Right lobe of liver (tissue), 4 donors: Measurements from ENCODE around the gene ZNF267.

ENCODE experiments used
- POLR2A ChIP-seq: fragments of 450-650 bp; IDR thresholded peaks from one replicate; pipeline ENCODE4 v1.6.1; 2017; ENCODE audit warnings: antibody characterized with exemption, mild to moderate bottlenecking
- TF ChIP-seq, protein P1 (sequence below), 4 donors: fragments of 200-600 bp in 3 of 4; fragments of 450-650 bp in 1 of 4; IDR thresholded peaks; one replicate each; pipeline versions ENCODE4 v1.5.1 to v1.8.0; 2016 to 2022; ENCODE audit warnings: antibody characterized with exemption in 4 of 4, mild to moderate bottlenecking in 2 of 4
- donor health status: DM: no; HTN: no; CAD: no.
- donor health status: DM: no; HTN: no; CAD: no.
- donor health status: DM: no; HTN: yes; CAD: no.

DNA sequence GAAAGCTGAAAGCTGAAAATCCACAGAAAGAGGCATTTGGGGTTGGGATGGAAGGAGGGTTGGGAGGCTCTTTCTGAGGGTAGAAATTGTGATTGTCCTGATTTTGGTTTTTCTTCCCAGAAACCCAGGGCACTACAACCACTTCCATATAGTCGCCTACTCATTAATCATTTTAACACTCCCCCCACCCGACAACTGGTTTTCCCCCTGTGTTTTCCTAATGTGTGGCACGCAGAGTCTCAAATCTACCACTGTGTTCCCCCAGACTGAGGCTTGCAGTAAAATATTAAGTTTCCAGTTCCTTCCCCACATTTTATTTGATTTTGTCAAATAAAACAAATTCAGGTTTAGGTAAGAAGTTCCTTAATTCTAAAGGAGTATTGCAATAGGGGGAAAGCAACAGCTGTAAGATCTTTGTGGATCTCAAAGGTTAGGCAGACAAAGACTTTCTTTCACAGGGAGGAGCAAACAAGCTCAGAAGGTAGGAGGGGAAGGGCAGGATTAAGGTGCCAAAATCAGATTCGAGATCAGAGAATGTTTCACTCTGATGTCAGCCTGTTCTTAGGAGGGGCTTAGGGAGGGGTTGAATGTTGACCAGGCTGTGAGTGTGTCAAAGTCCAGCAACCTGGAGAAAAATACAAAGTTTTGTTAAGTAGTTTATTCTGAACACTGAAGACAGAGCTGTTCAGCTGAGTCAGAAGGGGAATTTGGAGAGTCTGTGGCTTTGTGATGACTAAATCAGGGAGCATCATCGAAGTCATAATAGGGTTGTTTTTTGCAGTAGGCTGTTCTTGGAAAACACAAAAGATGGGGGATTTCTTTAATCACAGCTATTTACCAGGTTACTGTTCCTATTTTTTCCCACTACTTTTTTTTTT, 3.6 kb downstream of the ZNF267 start:
- TF ChIP-seq, protein P1, sequence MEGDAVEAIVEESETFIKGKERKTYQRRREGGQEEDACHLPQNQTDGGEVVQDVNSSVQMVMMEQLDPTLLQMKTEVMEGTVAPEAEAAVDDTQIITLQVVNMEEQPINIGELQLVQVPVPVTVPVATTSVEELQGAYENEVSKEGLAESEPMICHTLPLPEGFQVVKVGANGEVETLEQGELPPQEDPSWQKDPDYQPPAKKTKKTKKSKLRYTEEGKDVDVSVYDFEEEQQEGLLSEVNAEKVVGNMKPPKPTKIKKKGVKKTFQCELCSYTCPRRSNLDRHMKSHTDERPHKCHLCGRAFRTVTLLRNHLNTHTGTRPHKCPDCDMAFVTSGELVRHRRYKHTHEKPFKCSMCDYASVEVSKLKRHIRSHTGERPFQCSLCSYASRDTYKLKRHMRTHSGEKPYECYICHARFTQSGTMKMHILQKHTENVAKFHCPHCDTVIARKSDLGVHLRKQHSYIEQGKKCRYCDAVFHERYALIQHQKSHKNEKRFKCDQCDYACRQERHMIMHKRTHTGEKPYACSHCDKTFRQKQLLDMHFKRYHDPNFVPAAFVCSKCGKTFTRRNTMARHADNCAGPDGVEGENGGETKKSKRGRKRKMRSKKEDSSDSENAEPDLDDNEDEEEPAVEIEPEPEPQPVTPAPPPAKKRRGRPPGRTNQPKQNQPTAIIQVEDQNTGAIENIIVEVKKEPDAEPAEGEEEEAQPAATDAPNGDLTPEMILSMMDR (IDR thresholded peaks at IDR 0.05): no peak
- TF ChIP-seq POLR2A: no peak
